NCI-H69 (cell line): Measurements from ENCODE around the gene MBD6.
A peak's percentile ranks its signal among the peaks of the same experiment; 100 is the strongest.

Source experiments
- DNase-seq: peaks from one replicate; lab custom pipeline; 2025; lab: John Stamatoyannopoulos, UW

The MBD6 gene, protein sequence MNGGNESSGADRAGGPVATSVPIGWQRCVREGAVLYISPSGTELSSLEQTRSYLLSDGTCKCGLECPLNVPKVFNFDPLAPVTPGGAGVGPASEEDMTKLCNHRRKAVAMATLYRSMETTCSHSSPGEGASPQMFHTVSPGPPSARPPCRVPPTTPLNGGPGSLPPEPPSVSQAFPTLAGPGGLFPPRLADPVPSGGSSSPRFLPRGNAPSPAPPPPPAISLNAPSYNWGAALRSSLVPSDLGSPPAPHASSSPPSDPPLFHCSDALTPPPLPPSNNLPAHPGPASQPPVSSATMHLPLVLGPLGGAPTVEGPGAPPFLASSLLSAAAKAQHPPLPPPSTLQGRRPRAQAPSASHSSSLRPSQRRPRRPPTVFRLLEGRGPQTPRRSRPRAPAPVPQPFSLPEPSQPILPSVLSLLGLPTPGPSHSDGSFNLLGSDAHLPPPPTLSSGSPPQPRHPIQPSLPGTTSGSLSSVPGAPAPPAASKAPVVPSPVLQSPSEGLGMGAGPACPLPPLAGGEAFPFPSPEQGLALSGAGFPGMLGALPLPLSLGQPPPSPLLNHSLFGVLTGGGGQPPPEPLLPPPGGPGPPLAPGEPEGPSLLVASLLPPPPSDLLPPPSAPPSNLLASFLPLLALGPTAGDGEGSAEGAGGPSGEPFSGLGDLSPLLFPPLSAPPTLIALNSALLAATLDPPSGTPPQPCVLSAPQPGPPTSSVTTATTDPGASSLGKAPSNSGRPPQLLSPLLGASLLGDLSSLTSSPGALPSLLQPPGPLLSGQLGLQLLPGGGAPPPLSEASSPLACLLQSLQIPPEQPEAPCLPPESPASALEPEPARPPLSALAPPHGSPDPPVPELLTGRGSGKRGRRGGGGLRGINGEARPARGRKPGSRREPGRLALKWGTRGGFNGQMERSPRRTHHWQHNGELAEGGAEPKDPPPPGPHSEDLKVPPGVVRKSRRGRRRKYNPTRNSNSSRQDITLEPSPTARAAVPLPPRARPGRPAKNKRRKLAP

DNA sequence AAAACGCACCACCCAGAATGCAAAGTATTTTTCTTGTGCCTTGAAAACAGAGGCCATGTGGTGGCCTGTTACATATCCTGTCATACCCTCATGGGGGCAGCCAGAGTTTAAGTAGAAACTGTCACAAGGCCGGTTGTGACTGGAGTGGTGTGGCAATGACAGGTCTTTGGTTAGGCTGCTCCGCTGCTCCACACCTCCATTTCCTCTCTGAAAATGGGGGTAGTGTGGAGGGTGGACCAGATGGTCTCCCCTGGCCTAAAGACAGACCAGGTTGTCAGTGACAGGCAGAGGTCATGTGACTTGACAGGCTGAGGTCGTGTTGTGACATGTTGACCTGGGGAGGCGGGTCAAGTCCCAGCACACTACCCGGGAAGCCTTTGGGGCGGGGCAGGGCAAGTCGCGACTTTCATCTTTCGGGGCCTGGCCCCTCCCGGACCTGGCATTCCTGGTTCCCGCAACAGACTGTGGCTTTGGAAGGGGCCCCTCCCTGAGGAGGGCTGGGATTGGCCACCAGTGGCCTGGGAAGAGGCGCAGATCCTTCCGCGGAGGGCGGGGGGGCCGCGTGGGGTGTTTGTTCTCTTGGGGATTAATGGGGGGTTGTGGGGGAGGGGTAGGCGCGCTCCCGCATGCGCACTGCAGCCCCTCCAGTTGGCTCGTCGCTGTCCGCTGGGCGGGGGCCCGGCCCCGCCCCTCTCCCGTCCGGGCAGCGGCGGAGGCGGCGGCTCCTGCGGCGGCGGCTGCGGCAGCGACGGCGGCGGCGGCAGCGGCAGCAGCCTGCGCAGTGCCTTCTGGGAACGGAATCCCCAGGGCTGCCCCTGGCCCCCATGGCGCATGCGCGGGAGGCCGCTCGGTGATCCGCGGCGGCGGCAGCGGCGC is at the start of gene MBD6:
Gene MBD6, plus strand, starts transcription at position 814 of the 876 bp plus-strand sequence. CDS start 1,480 bp downstream, outside the sequence.
- DNase-seq, result peak; percentile 94

DNA sequence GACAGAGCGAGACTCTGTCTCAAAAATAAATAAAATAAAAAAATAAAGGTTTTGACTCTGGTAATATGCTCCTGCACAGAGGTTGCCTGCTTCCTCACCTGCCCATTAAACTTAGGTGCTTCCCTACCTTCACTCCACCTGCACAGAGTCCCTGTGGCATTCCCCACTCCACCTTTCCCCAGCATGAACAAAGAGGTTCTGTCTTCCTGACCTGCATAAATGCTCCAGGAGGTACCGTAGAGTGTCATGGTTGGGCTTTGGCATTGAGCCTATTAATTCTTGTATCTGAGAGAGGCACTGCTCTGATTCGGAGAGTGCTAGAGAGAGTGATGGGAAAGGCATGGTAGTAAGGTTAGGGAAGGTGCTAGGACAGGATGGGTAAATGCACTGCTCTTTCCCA is 49.2 kb upstream of the MBD6 start:
- DNase-seq, result no peak

DNA sequence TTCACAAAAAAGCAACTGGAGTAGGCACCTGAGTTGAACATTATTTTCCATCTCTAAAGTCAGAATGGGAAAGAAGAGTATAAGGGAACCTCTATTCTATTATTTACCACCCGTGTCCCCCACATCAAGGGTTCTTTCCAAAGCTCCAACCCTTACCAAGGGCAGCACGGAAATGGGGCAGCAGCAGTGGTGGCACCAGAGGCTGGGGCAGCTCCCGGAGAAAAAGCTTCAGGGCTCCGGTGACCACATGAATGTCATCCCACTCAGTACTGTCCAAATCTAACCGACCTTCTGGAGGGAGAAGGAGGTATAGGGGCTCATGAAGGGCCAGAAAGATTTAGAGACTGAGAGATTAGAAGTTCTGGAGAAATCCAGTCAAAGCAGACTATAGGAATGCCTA is 48.7 kb upstream of the MBD6 start:
- no peak for DNase-seq

DNA sequence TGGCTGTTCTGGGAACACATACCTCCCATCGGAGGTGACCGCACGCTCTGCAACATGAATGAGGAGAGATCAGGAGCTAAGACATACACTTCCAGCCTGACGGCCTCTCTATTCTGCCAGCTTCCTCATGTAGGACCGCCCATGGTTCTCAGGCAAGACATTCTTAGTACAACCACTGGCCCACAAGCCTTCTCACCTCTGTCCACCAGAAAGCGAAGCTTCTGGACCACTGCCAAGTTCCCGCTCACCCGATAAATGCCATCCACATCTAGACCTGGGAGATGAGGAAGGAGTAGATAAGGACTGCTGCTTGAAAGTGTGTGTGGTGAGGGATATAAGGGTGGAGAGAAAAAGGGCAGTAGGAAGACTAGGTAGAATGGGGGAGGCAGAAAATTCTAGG is 48.2 kb upstream of the MBD6 start:
- peak; percentile 32 for DNase-seq

DNA sequence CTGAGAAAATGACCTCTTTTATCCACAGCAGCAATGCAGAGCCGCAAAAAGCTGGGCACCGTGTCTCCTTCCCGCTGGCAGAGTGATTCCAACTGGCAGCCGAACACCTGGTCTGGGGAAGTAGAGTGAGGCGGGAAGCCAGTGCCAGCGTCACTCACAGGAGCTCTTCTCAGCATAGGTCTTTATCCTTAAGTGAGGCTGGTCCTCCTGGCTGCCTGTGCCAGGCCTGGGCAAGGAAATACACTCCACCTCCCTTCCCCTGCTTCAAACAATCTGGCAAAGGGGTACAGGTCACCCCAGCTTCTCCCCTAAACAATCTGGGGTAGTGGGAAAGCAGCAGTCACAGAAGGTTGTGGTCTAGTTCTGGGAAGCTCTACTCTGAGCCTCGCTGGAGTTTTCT is 47.8 kb upstream of the MBD6 start:
- peak; percentile 70 for DNase-seq

DNA sequence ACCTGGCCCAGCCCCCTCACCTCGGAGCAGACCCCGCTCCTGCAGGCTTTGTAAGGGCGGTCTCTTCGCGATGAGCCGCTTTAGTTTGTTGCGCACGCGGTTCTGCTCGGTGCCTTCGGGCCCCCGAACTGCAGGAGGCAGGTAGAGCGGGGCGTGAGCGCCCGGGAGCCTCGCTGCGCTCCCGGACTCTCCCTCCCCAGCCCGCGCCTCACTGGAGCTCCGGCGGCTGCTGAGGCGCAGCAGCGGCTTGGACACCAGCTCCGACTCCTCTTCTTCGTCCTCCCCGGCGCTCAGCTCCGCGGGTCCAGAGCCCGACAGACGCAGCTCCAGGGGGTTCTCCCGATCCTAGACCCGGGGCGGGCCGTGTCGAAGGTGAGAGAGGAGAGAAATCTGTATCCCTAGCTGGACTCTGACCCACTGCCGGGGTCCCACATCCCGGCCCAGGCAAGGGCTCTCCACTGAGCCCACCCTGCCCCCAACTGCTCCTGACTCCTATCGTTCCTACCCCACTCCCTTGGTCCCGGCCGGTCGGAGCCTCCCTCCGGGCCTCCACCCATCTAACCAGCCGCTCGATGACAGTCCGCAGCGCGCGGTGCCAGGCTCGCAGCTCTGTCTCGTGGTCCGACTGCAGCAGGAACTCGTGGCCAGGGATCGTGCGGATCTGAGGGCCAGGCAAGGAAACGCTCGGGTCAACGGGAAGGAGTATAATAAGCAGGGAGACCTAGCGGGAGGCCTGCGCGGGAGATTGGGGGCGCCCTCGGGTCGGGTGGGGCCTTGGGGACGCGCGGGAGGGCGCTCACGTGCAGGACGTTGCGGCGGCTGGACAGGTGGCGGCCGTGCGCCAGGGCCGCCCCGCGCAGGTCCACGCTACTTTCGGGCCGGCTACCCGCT is 47.1 kb upstream of the MBD6 start:
- DNase-seq, result peak; percentile 64

DNA sequence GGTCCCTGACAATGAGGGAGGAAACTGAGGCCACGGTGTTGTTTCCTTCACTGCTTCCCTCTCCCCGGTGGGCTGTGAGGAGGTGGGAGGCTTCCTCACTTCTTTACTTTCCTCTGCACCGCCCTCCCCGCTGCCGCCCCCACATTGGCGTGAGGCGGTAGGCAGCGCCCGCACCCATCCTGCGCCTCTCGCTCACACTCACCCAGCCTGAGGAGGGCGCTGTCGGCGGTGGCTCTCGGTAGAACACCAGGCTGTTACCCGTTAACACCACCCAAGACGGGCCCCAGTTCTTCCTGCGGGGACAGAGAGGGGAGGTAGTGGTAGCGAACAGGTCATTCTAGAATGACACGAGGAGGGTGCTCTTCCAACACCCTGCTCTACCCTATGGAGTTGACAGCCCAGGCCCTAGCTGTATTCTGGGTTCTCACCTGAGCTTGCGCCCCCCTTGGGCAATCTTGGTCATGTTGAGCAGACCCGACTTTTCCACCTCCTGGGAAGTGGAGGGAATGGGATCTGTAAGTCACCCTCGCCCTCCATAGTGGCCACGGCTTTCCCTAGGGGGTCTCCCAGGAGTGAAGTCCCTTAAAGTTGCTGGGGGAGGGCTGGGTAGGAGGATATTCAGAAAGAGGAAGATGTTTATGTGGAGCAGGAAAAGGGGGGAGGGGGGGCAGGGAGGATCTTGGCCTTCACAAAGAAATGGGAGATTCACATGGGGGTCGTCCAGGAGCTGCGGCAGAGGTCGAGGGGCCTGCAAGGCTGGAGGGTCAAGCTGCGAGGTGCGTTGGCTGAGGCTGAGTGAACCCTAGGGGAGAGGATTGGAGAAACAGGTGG is 46.2 kb upstream of the MBD6 start:
- peak; percentile 54 for DNase-seq

DNA sequence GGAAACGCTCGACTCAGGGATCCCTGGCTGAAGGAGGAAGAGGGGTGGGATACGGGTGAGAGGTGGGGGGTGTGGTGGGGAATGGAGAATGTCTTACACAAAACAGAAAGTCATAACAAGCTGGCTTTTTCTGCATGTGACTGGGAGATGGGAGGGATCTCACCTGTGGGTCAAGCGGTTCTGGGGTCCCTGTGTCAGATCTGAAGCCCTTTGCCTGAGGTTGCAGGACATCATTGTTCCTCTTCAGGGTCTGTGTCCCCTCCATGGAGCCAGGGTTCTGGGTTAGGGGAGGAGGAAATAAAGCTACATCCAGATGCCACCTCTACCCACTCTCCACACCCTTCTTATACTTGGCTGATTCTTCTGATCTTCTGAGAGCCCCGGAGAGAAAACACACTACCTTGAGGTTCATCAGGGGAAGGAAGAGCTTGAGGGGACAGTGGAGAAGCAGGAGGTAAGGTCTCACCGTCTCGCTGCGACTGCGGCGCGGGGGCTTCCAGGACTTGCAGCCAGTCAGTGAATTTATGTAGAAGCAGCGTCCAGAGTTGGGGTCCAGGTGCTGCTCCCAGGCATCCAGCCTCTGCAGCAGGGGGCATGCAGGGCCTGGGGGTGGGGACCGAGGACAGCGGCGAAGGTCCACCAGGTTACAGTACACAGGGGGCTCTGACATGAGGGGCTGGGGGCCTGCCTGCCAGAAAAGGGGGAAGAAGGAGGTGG is 45.5 kb upstream of the MBD6 start:
- no peak for DNase-seq

DNA sequence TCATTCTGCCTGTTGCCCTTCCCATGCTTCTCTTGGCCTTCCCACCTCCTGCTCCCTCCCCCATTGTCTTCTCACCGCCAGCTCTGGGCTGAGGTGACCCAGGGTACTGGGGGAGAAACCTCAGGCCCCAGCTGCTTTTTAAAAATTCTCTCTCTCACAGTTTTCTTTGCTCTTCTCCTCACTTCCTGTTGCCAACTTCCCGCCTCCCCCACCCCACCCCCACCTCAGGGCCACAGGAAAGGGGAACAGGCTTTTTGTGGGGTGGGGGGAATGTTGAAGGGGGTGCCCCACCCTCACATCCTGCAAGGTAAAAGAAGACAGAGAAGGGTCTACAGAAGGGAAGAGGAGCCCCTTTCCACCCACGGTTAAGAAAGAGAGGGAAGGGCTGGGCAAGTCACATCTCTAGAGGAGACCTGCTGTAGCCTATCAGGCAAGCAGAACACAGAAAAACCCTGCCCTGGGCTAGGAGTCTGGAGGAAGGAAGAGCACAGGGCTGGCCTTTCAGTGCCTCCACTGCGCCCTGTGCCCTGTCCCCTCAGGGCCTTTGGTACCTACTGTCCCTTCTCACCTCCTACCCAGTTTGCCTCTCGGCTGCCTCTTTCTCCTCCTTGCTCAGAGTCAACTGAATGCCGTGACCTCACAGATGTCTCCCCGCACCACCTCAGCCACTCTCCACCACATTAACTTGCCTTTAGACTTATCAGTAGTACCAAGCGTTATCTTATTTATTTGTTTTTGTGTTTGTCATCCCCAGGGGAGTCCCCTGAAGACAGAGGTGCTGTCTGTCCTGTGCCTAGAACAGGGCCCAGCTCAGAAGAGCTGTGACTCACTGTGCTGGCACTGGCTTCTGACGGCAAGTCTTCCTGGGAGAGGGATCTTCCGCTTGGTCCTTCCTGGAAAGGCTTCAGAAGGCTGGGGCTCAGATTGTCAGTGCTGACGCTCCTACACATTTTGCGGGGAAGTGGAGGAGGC is 44.6 kb upstream of the MBD6 start:
- no peak for DNase-seq

DNA sequence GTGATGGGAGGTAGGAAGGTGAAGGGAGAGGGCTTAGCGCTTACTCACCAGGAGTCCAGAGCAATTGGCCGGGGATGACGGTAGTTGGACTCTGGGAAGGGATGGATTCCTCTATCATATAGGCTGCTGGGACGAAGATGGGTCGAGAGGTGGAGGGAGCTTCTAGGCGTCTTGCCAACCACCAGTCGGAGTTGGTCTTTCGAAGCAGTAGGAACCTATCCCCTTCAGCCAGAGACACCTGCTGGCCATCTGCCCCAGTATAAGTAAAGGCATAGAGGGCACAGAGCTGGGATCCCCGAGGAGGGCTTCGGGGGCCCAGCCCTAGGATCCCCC is 43.6 kb upstream of the MBD6 start:
- DNase-seq, result no peak

DNA sequence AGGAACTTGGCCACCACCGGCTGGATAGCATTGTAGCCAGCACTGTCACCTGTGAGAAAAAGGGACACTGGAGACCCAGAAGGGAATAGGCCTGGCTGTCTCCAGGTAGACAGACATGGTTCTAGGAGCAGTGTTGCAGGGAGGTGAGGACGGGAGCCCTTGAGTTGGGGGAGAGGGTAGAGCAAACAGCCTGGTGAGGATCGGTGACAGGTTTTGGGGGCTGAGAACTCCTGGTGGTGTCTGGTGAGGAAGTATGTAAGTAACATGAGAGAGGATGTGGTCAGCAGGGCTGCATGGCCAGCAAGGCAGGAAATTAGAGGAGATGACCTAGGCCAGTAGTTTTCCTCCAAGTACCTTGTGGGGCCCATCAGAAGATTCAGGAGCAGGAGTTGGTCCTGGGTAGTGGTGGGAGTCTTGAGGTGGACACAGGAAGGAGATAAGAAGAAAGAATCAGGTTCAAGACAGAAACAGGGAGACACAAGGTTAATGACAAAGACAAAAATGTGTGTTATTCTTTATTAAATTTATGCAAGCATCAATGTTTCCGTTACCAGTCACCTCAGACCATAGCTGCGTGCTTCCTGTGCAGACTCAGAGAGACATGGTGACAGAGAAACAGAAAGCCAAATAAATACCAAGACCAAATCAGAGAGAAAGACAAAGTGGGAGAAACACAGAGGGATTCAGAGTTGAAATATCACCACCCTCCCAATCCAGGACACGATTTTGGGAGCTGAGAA is 43.1 kb upstream of the MBD6 start, which contains the start of gene ARHGAP9:
Gene ARHGAP9, minus strand, starts transcription at position 491 of the 740 bp plus-strand sequence. Its CDS starts 460 bp downstream, at position 31.
- no peak for DNase-seq

DNA sequence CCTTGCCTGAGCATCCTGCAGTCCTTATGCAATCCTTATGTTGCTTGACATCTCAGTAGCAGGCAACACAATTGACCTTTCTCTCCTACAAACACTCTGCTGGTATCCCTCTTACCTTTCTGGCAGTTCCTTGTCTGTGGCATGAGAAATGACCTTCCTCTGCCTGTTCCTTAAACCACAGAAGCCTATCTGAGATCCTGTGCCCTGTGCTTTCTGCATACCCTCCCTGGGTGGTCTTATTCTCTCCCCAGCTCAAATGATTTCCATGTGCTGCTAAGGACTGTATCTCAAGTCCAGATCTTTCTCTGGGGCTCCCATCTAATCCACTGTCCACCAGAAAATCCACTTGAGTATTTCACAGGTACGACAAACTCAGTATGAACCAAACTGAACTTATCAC is 41.0 kb upstream of the MBD6 start:
- no peak for DNase-seq

DNA sequence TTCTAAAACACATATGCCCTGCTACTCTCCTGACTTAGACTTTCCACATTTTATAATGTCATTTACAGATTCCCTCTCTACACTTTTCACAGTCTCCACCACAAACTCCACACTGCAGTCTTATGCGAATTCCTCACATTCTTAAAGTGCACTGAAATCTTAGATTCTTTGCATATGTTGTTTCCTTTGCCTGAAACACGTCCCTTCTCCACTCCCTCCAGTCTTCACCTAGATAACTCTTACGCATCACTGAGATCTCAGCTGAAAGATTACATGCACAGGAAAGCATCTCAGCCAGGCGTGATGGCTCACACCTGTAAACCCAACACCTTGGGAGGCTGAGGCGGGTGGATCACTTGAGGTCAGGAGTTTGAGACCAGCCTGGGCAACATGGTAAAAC is 39.2 kb upstream of the MBD6 start:
- DNase-seq, result no peak

DNA sequence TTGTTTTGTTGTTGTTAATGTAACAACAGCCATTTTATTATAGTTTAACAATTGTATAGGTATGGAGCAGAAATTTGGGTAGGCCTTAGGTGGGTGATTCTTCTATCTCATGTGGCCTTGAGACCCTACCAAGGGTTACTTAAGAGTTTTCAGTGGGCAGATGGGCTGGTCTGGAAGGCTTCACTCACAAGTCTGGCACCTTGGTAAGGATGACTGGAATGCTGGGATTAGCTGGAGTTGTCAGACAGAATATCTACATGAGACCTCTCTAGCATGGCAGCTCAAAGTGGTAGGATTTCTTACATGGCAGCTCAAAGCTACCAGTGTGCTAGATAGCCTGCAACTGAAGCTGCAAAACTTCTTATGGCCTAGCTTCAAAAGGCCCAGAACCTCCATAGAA is 36.9 kb upstream of the MBD6 start:
- DNase-seq, result no peak

DNA sequence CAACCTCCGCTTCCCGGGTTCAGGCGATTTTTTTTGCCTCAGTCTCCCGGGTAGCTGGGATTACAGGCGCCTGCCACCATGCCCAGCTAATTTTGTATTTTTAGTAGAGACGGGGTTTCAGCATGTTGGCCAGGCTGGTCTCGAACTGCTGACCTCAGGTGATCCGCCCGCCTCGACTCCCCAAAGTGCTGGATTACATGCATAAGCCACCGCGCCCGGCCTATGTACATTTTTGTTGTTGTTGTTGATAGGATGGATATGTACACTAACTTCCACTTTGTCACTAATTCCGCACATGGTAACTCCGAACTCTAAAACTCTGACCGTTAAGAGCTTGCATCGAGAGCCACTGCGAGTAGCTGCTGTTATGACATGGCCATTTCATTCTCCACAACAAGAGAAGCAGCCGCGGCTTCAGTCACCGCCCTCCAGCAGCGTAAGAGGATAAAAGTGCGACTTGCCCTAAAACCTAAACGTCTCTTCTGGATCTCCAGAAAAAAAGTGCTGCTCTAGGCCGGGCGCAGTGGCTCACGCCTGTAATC is 35.5 kb upstream of the MBD6 start:
- DNase-seq, result no peak

DNA sequence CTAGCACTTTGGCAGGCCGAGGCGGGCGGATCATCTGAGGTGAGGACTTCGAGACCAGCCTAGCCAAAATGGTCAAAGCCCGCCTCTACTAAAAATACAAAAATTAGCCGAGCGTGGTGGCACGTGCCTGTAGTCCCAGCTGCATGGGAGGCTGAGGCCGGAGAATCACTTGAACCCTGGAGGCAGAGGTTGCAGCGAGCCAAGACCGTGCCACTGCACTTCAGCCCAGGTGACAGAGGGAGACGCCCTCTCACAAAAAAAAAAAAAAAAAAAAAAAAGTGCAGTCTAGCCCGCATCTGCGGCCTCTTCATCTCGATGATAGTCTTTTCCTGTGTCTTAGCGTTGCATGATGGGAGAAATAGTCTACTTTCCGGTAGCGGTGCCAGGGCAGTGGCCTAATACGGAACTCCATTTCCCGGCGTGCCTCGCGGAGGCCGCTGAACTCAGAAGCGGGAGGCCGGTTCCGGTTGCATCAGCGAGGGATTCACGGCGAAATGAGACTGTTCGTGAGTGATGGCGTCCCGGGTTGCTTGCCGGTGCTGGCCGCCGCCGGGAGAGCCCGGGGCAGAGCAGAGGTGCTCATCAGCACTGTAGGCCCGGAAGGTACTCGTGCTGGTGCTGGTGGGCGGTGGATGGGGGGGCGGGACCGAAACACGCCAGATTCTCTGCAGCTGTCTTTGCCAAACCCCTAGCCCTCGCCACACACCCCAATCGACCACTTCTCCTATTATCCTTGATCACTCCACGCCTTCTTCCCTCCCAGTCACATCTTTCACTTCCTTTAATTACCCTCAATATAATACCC is 34.8 kb upstream of the MBD6 start, which contains the start of gene MARS1:
Gene MARS1, plus strand, starts transcription at position 472 of the 805 bp plus-strand sequence. Its CDS starts 23 bp downstream, at position 495.
- DNase-seq, result peak; percentile 99
